Neural cell (in vitro differentiated cells): ENCODE results near the gene UTP15.

Experiments used
- EP300 ChIP-seq: fragments of 450-650 bp; conservative IDR thresholded peaks from 2 replicates; pipeline ENCODE4 v1.6.1; 2014; ENCODE audit warnings: antibody characterized with exemption, mild to moderate bottlenecking, moderate library complexity; ENCODE audit not compliant: poor library complexity, severe bottlenecking
- EZH2 ChIP-seq: fragments of 200-600, 300-800 bp; shearing (Covaris generic), sonication (generic); IDR thresholded peaks from 2 replicates; pipeline ENCODE4 v1.6.1; 2014; ENCODE audit warnings: antibody characterized with exemption, low read length, borderline replicate concordance, mild to moderate bottlenecking; ENCODE audit not compliant: insufficient read depth, poor library complexity, severe bottlenecking
- POLR2AphosphoS5 ChIP-seq: IDR thresholded peaks from 2 replicates; pipeline ENCODE4 v1.6.1; 2012
- RAD21 ChIP-seq: fragments of 450-650 bp; conservative IDR thresholded peaks from 2 replicates; pipeline ENCODE4 v1.6.1; 2014; ENCODE audit warnings: antibody characterized with exemption, mild to moderate bottlenecking, moderate library complexity
- SMC3 ChIP-seq: fragments of 450-650 bp; conservative IDR thresholded peaks from 2 replicates; pipeline ENCODE4 v1.6.1; 2014; ENCODE audit warnings: antibody characterized with exemption, mild to moderate bottlenecking, moderate library complexity; ENCODE audit not compliant: poor library complexity
- TAF1 ChIP-seq: IDR thresholded peaks from 2 replicates; pipeline ENCODE4 v1.6.1; 2012; ENCODE audit warnings: low read depth
- TF ChIP-seq, protein P1 (sequence below): fragments of 450-650 bp; IDR thresholded peaks from 2 replicates; pipeline ENCODE4 v1.5.1; 2014; ENCODE audit warnings: antibody characterized with exemption, mild to moderate bottlenecking, moderate library complexity; ENCODE audit not compliant: poor library complexity, severe bottlenecking
- TF ChIP-seq, protein P2 (sequence below): IDR thresholded peaks from 2 replicates; pipeline ENCODE4 v1.6.1; 2012; ENCODE audit warnings: borderline replicate concordance

DNA sequence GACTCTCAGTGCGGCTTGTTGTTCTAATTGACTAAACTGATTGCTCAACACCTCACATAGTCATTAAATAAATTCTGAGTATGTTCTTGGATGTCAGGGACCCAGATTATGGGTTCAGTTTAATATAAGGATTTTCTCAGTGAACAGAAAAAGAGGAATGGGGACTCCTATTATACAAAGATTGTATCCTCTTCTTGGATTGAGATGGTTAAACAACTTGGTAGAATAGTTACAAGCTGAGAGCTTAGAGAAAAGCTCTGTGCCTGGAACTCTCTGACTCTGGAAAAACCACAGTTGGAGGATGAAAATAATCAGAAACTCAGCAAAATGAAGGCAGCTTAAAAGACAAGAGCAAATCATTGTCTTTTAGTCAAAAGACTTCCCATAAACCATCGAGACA, 30.6 kb upstream of the UTP15 start:
- TF ChIP-seq EZH2 = no peak
- TF ChIP-seq, protein P1, sequence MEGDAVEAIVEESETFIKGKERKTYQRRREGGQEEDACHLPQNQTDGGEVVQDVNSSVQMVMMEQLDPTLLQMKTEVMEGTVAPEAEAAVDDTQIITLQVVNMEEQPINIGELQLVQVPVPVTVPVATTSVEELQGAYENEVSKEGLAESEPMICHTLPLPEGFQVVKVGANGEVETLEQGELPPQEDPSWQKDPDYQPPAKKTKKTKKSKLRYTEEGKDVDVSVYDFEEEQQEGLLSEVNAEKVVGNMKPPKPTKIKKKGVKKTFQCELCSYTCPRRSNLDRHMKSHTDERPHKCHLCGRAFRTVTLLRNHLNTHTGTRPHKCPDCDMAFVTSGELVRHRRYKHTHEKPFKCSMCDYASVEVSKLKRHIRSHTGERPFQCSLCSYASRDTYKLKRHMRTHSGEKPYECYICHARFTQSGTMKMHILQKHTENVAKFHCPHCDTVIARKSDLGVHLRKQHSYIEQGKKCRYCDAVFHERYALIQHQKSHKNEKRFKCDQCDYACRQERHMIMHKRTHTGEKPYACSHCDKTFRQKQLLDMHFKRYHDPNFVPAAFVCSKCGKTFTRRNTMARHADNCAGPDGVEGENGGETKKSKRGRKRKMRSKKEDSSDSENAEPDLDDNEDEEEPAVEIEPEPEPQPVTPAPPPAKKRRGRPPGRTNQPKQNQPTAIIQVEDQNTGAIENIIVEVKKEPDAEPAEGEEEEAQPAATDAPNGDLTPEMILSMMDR = no peak
- no peak for TF ChIP-seq RAD21
- no peak for TF ChIP-seq SMC3
- TF ChIP-seq POLR2AphosphoS5 = no peak
- TF ChIP-seq TAF1 = no peak
- TF ChIP-seq EP300 = no peak
- TF ChIP-seq, protein P2, sequence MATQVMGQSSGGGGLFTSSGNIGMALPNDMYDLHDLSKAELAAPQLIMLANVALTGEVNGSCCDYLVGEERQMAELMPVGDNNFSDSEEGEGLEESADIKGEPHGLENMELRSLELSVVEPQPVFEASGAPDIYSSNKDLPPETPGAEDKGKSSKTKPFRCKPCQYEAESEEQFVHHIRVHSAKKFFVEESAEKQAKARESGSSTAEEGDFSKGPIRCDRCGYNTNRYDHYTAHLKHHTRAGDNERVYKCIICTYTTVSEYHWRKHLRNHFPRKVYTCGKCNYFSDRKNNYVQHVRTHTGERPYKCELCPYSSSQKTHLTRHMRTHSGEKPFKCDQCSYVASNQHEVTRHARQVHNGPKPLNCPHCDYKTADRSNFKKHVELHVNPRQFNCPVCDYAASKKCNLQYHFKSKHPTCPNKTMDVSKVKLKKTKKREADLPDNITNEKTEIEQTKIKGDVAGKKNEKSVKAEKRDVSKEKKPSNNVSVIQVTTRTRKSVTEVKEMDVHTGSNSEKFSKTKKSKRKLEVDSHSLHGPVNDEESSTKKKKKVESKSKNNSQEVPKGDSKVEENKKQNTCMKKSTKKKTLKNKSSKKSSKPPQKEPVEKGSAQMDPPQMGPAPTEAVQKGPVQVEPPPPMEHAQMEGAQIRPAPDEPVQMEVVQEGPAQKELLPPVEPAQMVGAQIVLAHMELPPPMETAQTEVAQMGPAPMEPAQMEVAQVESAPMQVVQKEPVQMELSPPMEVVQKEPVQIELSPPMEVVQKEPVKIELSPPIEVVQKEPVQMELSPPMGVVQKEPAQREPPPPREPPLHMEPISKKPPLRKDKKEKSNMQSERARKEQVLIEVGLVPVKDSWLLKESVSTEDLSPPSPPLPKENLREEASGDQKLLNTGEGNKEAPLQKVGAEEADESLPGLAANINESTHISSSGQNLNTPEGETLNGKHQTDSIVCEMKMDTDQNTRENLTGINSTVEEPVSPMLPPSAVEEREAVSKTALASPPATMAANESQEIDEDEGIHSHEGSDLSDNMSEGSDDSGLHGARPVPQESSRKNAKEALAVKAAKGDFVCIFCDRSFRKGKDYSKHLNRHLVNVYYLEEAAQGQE = no peak
